GM19025 (cell line): ENCODE data around the gene HOXA11.

ENCODE experiments used
- ATAC-seq: cut with Tn5 transposase; IDR thresholded peaks from one replicate; pipeline ENCODE4 v1.9.1; 2021; ENCODE audit warnings: mild to moderate bottlenecking, low read depth, moderate library complexity; ENCODE audit not compliant: unreplicated experiment

HOXA11 gene

DNA sequence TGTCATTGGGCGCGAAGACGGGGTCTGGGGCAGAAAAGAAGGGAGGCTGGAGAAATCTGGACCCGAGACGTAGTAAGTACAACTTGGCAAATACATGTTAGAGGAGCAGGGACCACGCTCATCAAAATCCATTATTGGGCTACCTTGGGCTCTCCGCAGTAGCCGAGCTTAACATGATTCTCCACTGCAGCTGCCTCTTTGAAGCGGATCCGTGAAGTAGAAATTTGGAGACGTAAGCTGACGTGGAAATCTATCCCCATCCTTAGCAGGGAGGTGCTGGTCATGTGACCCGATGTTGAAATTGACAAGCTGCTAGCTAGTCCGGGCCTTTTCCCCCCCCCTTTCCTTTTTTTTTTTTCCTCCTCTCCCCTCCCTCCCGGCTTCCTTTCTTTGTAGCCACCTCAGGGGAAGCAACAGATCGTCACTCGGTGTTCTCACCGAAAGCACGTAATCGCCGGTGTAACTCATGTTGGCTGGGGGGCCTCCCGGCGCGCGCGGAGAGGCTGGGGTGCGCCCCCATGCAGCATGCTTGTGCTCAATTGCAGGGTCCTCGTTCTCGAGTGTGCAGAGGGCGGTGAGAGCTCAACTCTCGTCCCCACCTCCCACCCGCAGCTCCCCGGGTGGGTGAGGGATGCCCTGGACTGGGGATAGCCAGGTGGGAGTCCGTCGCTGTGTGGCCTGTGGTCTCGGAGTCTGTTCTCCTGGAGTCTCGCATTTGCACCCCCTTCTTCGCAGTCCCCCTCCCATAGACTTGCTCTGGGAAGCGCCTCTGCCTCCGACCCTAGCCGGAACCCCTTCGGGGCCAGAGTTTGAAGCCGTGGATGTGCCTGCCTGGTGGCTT lies at the start of gene HOXA11:
TSS of gene HOXA11 (minus strand) at position 220 of the 841 bp plus-strand sequence. CDS start at position 132, 88 bp downstream.
- ATAC-seq, result no peak

DNA sequence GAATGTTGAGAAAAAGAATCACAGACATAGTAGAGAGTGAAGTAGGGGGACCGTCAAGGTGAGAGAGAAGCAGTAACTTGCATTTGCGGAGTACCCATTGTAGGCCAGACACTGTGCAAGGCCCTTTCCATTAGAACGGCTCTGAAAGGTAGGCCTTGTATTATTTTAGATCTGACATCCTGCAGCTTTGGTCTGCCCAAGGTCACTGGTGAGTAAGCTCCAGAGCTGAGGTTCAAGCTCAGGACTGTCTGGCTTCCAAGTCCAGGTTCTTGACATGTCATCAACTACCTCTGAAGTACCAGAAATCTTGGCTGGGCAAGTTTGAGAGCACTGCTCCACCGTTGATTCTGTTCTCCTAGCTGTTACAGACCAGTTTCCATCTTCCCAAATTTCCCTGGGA lies 44.4 kb upstream of the HOXA11 start:
- no peak for ATAC-seq

DNA sequence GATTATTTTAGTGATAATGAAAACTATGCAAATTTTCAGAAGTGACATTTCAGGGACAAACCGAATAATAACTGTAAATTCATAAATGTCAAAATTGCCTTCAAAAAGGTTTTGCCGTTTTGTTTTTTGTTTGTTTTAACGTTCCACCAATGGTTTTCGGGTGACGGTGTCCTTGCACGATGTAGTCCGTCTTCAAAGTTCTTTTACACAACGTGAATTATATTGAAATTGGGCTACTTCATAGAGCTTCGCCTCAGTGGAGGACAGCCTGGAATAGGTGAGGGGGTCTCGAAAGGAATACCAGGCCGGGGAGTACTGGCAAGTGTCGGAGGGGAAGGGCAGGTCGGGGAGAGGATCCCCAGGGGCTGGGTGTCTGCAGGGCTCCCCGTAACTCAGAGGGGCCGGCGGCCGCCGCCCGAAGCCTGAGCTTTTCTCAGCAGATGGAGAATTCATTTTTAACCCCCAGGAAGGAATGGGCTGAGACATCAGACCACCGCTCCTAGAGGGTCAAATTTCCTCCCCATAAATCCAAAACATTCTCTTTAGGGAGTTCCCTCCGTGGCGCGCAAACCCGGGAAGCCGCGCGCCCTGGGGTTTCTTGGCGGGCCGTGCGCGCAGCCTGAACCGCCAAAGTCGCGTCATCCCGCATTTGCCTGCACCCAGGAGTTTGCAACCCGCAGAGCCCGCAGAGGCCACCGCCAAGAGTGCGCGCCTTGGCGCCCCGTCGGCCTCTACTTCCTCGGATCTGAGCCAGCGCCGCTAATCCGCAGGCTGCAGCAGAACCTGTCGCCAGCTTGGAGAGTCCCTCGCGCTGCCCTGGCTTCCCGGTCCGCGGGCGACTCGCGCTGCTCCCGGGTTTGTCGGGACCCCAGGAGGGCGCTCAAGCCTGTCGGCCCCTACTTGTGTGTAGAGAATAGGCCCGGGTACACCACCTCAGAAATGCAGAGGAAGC lies 40.2 kb upstream of the HOXA11 start:
- ATAC-seq, result no peak

GRCh38 chr7:27223941-27224575 lies 39.0 kb upstream of the HOXA11 start:
- no peak for ATAC-seq

DNA sequence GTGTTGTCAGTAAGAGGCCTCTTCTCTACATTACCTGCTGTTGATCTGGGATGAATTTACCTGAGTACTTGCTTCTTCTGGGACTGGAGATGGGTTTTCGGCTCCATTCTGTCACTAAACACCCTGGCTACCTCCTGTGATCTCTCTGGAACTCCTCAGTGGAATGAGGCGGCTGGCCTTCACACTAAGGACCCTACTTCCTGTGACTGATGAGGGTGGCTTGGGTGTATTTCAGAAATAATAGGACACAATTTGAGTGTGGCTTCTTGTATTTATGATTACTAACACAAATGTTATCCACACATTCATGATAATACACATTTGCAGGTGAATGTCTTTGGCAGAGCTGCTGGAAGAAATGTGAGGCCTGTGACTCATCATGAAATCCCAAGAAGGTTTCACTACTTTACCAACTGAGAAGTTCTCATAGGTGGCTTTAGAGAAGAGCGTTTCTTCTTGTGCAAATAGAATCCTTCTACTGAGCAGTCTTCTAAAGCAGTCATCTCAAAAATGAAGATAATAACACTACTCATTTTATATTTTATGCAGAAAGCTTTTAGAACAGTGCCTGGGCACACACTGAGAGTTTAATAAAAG lies 36.3 kb upstream of the HOXA11 start:
- ATAC-seq, result no peak

DNA sequence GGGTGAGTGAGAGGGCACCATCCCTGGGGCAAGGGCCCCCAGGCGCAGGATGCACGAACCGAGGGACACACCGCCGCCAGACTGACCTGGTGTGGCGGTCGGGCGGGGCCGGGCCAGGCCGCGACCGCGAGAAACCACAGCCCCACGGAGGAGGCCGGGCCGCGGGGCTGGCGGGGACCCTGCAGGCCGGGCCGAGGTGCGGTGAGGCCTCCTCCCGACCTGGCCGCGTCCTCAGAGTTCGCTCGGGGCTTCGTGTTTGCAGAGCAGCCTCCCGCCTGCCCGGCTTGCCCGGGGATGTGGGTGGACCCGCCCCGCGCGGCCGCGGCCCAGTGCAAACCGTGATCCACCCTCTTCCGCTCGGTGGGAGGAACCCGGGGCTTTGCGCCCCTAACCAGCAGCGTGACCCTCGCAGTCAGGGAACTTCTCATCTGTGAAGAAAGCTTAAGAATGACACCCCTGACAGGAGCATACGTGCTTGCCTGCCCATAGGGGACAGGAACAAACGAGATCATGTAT lies 35.5 kb upstream of the HOXA11 start:
- no peak for ATAC-seq

- ATAC-seq, result no peak
Observed at GRCh38 chr7:27219821-27220220, 34.8 kb upstream of the HOXA11 start.

DNA sequence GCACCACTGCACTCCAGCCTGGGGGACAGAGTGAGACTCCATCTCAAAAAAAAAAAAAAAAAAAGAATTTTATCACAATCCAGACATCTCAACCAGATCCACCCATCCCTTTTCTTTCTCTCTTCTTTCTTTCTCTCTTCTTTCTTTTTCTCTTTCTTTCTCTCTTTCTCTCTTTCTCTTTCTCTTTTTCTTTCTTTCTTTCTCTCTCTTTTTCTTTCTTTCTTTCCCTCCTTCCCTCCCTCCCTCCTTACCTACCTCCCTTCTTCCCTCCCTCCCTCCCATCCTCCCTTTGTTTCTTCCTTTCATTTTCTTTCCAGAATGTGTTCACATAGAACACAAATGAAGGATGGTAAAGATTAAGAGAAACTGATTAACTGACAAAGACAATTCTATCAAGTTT lies 32.9 kb upstream of the HOXA11 start:
- ATAC-seq, result no peak

DNA sequence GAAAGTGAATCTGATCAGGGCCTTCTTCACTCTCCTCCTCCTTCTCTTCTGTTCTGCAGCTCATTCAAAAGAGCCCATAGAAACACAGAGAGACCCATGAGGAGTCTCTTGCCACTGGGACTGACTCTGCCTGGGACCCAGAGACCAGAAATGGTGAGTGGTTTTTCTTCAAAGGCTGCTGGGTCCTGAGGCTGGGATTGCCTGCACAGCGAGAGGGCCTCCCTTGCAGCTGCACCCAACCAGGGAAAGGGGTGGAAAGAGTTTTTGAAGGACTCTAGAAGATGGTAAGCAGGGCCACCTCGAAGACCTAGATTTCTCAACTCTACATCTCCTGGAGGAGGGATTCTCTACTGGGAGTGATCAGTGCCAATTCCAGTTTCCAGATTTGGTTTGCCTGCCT lies 30.3 kb upstream of the HOXA11 start:
- no peak for ATAC-seq

- no peak for ATAC-seq
Observed at GRCh38 chr7:27214239-27214950, 29.4 kb upstream of the HOXA11 start.

GRCh38 chr7:27213433-27214238 lies 28.6 kb upstream of the HOXA11 start:
- no peak for ATAC-seq

DNA sequence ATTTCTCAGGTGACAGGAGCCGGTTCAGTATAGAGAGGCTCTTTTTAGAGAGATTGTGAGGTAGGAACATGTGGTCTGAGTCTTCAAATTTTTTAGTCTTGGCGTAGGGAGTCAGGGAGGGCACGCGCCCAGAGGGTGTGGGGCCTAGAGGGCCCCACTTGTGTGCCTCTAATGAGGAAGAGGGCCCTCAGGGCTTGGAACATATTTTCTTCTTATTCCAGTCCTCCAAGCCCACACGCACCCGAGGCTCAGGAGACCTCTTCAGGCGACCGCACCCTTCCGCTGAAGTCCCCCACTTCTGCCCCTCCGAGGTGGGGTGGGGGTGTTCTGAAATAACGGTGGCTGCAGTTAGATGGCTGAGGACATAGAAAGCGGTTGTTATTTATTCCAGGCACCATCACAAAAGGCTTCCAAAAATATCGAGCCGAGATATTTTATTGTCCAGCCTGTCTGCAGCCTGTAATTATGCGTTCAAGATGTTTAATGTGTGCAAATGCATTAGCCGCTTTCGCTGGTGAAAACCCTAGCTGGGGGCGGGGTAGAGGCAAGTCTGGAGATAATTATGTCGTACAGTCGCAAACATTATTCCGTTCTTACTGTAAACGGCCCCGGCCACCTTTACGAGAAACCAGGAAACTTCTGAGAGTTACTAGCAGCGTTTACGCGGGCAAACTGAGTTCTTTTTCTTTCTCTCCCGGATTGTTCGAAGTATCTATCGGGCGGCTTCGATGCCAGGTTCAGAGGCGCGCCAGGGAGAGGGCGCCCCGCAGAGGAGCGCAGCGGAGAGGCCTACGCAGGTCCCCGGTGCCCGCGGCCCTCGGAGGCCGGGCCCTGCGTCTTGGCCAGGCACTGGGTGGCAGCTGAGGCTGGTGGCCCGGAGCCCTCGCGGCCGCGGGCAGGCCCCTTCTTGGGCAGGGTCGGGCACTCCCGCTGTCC lies 27.7 kb upstream of the HOXA11 start:
- ATAC-seq, result no peak

DNA sequence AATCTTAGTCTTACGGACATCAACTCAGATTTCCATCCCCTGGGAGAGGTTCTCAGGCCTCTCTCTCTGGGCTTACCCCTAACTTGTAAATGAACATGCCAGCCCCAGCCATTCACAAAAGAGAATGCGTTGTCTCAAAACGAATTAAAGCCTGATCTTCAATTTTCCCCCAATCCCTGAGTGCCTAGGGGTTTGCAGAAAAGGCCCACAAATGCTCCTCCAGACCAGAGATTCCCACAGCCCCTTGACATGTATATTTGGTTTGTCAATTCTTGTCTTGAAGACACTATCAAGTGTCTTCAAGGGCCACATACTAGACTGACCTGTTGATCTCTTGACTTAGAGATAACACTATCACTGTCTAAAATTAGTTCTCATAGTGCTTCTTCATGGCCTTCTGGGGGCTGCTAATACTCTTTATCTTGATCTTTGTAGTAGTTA lies 26.8 kb upstream of the HOXA11 start:
- ATAC-seq, result no peak

GRCh38 chr7:27211084-27211446 lies 26.0 kb upstream of the HOXA11 start:
- no peak for ATAC-seq

DNA sequence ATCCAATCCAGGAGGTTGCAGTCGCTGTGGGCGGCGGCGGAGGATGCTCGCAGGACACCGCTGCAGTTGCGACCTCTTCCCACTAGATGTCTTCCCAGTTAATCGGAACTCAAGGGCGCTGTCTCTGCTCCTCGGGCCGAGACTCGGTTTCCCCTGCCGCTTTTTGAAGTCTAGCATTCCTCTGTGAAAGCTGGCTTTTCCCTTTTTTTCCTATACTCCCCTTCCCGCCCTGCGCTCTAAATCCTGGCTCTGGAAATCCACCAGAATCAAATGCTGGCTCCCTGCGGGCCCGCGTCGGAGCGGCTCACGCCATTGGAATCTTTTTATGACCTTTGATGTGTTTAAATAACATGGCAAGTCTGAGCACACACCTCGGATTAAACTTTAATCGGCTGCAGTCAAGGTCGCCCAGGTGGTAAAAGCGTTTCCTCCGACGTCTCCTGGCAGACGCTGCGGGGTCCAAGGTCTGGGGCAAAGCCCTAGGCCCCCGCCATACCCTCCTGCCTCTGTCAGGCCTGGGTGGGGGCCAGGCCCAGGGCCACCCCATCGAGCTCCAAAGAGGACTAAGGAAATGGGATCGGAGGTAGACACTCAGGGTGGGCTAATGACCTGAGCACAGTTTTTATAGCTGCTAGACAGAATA lies 25.5 kb upstream of the HOXA11 start:
- no peak for ATAC-seq

- no peak for ATAC-seq
Observed at GRCh38 chr7:27209933-27210440, 25.0 kb upstream of the HOXA11 start.

DNA sequence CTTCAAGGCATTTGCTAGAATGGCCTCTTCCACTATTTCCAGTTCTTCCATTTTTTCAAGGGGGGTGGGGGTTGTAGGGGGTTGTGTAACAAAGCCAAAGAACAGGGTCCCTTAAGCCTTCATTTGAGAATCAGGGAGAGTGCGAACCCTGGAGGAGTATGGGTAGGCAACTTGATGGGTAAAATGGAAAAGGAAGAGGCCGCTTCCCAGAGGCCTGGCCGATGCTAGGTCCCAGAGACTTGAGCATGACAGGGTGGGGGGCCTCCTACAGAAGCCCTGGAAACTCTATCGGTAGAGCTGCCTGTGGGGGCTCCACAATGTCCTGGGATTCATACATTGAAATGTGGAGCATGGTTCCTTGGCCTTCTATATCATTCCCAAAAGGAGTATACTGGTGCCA lies 24.0 kb upstream of the HOXA11 start:
- ATAC-seq, result no peak
